GM12864 (cell line): ENCODE results near the gene UROC1.

Source experiments
- DNase-seq: peaks from one replicate; pipeline ENCODE4 v3.0.0-alpha.2; 2011; ENCODE audit warnings: low read depth
- H3K4me3 ChIP-seq: 2 replicates; pipeline ENCODE4 v1.5.1; 2011; ENCODE audit warnings: mild to moderate bottlenecking, low read depth, low read length, control low read depth
- TF ChIP-seq, protein P1 (sequence below): IDR thresholded peaks from 2 replicates; pipeline ENCODE4 v1.5.1; 2011; ENCODE audit warnings: low read depth, mild to moderate bottlenecking, moderate library complexity, low read length, control low read depth, inconsistent platforms; ENCODE audit errors: missing control alignments

Gene UROC1

DNA sequence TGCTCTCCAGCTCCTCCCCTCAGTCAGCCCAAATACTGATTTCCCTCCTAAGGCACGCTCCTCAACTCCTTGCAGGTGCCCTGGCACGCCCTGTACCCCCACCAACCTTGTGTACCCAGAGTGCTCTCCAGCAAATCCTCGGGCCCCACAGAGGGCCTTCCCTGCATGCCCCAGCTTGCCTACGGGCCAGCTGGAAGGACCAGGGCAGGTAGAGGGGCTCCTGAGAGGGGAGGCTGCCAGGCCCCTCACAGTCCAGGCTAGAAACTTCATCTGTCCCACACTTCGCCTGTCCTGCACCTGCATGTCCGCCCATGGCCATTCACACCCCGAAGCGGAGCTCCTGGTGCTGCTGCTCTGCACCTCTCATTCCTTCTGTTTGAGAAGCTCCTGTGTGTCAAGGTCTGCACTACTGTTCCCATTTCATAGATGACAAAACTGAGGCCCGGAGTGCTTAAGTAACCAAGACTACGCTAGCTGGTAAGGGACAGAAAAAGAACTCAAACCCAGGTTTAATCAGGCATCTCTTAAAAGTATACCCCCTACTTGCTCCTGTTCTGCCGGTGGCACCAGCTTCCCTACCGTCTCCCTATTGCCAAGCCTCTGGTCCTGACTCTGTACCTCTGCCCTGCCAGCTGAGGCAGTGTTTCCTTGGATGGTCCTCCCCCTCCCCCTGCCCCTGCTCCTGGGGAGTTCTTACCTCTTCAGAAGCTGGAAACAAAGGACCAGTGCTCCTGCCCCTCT, 77.4 kb downstream of the UROC1 start:
- no peak for DNase-seq
- TF ChIP-seq, protein P1, sequence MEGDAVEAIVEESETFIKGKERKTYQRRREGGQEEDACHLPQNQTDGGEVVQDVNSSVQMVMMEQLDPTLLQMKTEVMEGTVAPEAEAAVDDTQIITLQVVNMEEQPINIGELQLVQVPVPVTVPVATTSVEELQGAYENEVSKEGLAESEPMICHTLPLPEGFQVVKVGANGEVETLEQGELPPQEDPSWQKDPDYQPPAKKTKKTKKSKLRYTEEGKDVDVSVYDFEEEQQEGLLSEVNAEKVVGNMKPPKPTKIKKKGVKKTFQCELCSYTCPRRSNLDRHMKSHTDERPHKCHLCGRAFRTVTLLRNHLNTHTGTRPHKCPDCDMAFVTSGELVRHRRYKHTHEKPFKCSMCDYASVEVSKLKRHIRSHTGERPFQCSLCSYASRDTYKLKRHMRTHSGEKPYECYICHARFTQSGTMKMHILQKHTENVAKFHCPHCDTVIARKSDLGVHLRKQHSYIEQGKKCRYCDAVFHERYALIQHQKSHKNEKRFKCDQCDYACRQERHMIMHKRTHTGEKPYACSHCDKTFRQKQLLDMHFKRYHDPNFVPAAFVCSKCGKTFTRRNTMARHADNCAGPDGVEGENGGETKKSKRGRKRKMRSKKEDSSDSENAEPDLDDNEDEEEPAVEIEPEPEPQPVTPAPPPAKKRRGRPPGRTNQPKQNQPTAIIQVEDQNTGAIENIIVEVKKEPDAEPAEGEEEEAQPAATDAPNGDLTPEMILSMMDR = no peak
- H3K4me3 ChIP-seq = no peak overlapping the region

DNA sequence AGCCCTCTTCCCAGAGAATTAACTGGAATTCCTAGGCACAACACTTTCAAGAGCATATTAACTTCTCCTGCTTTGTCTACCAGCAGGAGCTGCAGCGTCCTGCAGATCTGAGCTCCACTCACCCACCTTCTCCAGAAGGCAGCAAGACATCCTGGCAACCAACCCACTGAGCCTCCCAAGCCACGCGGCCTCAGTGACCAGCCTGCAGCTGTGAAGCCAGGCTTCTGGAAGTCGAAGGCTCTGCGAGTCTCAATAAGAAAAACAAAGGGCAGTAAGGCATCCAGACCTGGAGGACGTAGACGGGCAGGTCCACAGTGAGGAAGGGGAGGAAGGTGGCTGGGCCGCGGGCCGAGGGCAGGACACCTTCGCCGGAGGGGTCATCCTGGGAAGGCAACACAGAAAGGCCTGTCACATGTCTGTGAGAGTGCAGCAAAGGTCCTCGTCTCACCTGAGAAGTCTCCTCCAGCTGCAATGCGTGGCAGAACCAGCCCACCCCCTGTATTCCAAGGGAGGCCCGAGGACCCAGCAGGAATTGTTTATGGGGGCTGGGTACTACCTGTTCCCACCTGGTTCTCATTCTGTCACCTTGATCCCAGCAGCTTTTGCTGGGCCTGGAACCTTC, 78.1 kb downstream of the UROC1 start:
- TF ChIP-seq, protein P1 = no peak
- no peak for DNase-seq
- H3K4me3 ChIP-seq = no peak overlapping the region

DNA sequence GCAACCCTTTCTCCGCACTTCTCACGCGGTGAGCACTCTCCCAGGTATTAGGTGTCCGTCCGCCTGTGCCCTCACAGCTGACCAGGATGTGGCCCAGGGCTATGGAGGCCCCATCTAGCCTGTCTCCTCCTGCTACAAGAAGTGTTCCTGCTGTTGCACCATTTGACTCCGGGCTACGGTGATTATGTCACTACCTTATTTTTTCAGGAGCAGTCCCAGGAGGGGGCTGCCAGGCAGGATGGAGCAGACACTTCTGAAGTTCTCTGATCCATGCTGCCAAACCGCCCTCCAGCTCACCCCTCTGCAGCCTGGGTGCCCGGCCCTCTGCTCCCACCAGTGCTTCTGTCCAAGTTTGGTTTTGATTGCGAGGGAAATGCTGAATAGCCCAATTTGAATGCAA, 78.8 kb downstream of the UROC1 start:
- no peak for DNase-seq
- TF ChIP-seq, protein P1 = no peak
- H3K4me3 ChIP-seq = no peak overlapping the region

DNA sequence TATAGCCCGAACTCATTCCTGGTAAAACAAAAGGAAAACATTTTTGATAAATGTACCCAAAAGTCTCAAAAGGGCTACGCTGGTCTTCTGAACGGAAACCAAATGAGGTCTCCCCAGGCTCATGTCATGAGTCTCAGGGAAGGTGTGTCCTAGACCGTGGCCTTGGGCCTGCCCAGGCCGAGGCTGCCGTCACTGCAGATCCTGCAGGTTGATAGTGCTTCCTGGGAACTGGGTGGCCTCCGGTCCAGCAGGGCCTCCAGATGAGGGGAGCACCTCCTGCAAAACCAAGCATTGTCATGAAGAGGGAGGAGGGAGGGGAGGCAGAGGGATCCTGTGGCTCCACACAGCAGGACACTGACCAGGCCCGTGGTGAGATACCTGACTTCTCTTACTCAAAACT, 79.4 kb downstream of the UROC1 start:
- H3K4me3 ChIP-seq = no peak overlapping the region
- TF ChIP-seq, protein P1 = no peak
- no peak for DNase-seq

DNA sequence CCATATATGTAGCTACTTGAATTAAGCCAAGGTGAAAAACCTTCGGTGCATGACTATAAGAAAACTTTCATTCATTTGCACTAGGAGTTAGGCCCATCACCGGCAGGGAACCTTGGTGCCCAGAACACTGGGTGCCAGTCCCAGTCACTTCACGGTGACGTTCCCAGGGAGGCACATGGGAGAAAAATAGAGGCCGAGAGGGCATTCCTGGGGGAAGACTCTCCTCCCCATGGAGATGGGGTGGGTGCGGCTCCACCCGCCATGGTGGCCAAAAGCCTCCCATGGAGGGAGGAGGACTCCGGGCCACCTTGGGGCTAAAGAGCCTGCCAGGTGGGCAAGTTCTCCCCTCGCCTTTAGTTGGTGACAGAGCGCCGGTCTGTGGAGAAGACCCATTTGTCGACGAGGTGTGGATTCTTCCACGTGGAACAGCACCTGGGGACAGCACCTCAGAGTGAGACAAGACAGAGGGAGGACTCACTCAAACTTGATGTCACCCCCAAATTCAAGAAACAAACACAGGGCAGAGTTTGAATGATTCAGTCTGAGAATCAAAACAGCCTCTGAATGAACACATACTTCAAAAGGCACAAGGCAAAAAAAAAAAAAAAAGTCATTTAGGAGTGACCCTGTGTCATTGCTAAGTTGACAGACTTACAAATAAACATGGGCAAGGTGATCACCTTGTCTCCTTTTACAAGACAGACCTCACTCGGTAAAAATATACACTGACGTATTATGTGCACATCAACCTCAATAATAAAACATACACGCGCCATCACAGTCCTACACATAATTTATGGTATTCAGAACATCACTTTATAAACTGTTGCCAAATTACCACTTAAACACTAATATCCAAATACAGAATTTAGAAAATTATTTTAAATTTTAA, 80.5 kb downstream of the UROC1 start:
- TF ChIP-seq, protein P1 = no peak
- no peak overlapping the region for H3K4me3 ChIP-seq
- no peak for DNase-seq

DNA sequence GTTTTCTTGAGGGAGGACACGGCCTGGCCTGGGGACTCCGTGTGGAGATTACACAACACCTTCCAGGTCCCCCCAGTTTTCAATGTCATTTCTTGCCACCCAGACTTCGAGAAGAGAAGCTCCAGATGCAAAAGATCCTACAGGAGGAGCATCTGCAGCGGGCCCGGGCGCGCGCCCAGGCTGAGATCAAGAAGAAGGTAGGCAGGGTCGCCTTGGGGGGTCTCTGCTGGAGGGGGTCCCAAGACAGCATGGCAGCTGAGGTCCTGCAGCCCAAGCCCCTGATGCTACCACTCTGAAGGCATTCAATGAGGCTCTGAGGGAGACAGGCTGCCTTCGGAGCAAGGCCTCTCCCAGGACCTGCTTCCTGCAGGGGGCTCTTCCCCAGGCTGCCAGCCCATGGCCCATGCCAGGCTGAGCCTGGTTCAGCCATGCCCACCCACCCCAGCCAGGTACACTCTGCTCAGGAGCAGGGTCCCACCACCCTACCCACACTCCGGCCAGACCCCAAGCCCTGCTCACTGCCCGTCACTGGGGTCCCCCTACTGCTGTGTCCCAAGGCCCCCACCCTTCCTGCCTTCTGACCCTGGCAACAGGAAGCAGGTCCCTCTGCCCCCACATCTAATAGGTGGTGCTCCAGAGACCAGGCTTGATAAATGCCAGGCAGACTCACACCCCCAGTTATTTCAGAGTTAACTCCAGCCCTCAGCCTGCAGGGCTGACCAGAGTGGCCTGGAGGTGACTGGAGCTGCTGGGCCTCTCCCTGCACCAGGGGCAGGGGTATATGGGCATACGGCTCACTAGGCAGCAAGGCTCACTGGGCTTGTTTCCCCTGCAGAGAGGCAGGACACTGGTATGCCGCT, 81.9 kb downstream of the UROC1 start:
- no peak overlapping the region for H3K4me3 ChIP-seq
- TF ChIP-seq, protein P1 = no peak
- no peak for DNase-seq
